ENCODE results near the gene DNAJC5. TPM values are rescaled to one million over a fixed set of nuclear protein-coding genes. Genes with fewer than 3 reads are reported as not detected.
A peak's percentile ranks its signal among the peaks of the same experiment; 100 is the strongest.
"Not testable (repeated sequence)": the region's sequence is repeated elsewhere in the genome, so short reads cannot be mapped to it uniquely, and the experiment has no call there.

Gene DNAJC5
- total and polyA plus RNA-seq, 9 of the 15 experiments (the other 6 are each of a cell fraction or from before 2014, with no cell fraction given): 0.95 to 42.8 (median 23.4) TPM

- no peak for TF ChIP-seq ZNF518B (CRISPR knock-in tag; IDR thresholded peaks at IDR 0.05)
- no peak for TF ChIP-seq POLR2G (IDR thresholded peaks at IDR 0.05; ENCODE audit: low read depth, low read length)
Measured at GRCh38 chr20:63970714-63971431, 75.9 kb downstream of the DNAJC5 start (continued).

GRCh38 chr20:63971960-63972311 lies 77.0 kb downstream of the DNAJC5 start:
- H4K20me1 ChIP-seq (replicated peaks; ENCODE audit: control insufficient read depth, insufficient read depth, low read length); H3K4me2 ChIP-seq (ENCODE audit: insufficient read depth, low read length); DNase-seq (ENCODE audit: extremely low read depth in 1 of 4, low spot score in 3 of 4); in situ Hi-C loops (cut with MboI); H3K9me1 ChIP-seq (ENCODE audit: control insufficient read depth, insufficient read depth, low read length); H3K4me3 ChIP-seq; FAIRE-seq; ATAC-seq; POLR2A ChIA-PET; H2AFZ ChIP-seq (ENCODE audit: low read depth, low read length); H3K9me3 ChIP-seq (replicated peaks; ENCODE audit: control insufficient read depth, insufficient read depth, low read depth, low read length); CTCF ChIA-PET (ENCODE audit: low intra/inter-chr PET ratio); BruUV-seq (replicated peaks); H3K27ac ChIP-seq (ENCODE audit: extremely low read depth, low read depth, low read length); H3K27me3 ChIP-seq (ENCODE audit: control insufficient read depth in 2 of 2, insufficient read depth in 2 of 2, low read length in 2 of 2): not testable (repeated sequence)
- Histone ChIP-seq H3K36me3 (ENCODE audit: control insufficient read depth, insufficient read depth, low read length) (peaks cover 26% of the 10 kb centered on the region; the same call in 1 of the 3 replicates), H3K79me2 (ENCODE audit: control insufficient read depth, insufficient read depth, low read length) (peaks cover 21% of the 10 kb centered on the region), H3K4me1 (replicated peaks in 1 of 2; ENCODE audit: control insufficient read depth in 2 of 2, insufficient read depth in 2 of 2, low read length in 2 of 2) (peaks cover 17 to 55% of the 10 kb centered on the region in 2 experiments), H3K9ac (ENCODE audit: insufficient read depth in 1 of 2, low read depth in 2 of 2, low read length in 2 of 2) (peak overlapping the region in 1 of 2 experiments; percentile 38; a peak in 2 of 4 replicates)
- 96% methylated on average over 9 of the region's 10 CpGs for WGBS (ENCODE audit: insufficient coverage, low coverage, missing lambda C conversion rate)
- intact Hi-C loops (cut with micrococcal nuclease): loop anchor here (5.0 to 10.0 kb wide), 3 partner anchors 65 to 187 kb away; partner anchors contain the start of genes ABHD16B and TPD52L2
